IPS-15b (cell line): ENCODE results near the gene ANKS1A.

Source experiments
- H3K27me3 ChIP-seq: one replicate; pipeline ENCODE4 v1.6.1; 2013; ENCODE audit warnings: low read length; ENCODE audit not compliant: control insufficient read depth, insufficient read depth
- H3K36me3 ChIP-seq: one replicate; pipeline ENCODE4 v1.6.1; 2013; ENCODE audit warnings: low read length; ENCODE audit not compliant: control insufficient read depth, insufficient read depth
- H3K4me1 ChIP-seq: one replicate; pipeline ENCODE4 v1.6.1; 2013; ENCODE audit warnings: mild to moderate bottlenecking, low read length; ENCODE audit not compliant: control insufficient read depth, insufficient read depth
- H3K4me3 ChIP-seq: one replicate; pipeline ENCODE4 v1.5.1; 2013; ENCODE audit warnings: low read depth, low read length
- H3K9ac ChIP-seq: one replicate; pipeline ENCODE4 v1.6.1; 2013; ENCODE audit warnings: low read depth, mild to moderate bottlenecking, low read length
- H3K9me3 ChIP-seq: one replicate; pipeline ENCODE4 v1.6.1; 2013; ENCODE audit warnings: mild to moderate bottlenecking, low read length; ENCODE audit not compliant: control insufficient read depth, insufficient read depth

ANKS1A gene

GRCh38 chr6:35057449-35058357 is 168.6 kb downstream of the ANKS1A start:
- Histone ChIP-seq H3K4me3 (no peak overlapping the region), H3K36me3 (peaks cover 12% of the 10 kb centered on the region), H3K9me3 (no peaks in the 10 kb centered on the region), H3K4me1 (no peaks in the 10 kb centered on the region), H3K9ac (no peak overlapping the region), H3K27me3 (no peaks in the 10 kb centered on the region)

- Histone ChIP-seq H3K36me3 (peaks cover 12% of the 10 kb centered on the region), H3K27me3 (no peaks in the 10 kb centered on the region), H3K4me3 (no peak overlapping the region), H3K9ac (no peak overlapping the region), H3K4me1 (no peaks in the 10 kb centered on the region), H3K9me3 (no peaks in the 10 kb centered on the region)
Observed at GRCh38 chr6:35058358-35058675, 169.3 kb downstream of the ANKS1A start.

- Histone ChIP-seq H3K9me3 (no peaks in the 10 kb centered on the region), H3K9ac (no peak overlapping the region)
Observed at GRCh38 chr6:35058865-35059522, 169.9 kb downstream of the ANKS1A start.

GRCh38 chr6:35059596-35060345 is 170.7 kb downstream of the ANKS1A start:
- no peaks in the 10 kb centered on the region for H3K4me1 ChIP-seq
- no peak overlapping the region for H3K4me3 ChIP-seq
- no peak overlapping the region for H3K9ac ChIP-seq
- H3K9me3 ChIP-seq: no peaks in the 10 kb centered on the region
- no peaks in the 10 kb centered on the region for H3K27me3 ChIP-seq
- H3K36me3 ChIP-seq: peaks cover 12% of the 10 kb centered on the region

More at GRCh38 chr6:35058865-35059522, 169.9 kb downstream of the ANKS1A start:
- H3K27me3 ChIP-seq: no peaks in the 10 kb centered on the region
- no peaks in the 10 kb centered on the region for H3K4me1 ChIP-seq
- H3K36me3 ChIP-seq: peaks cover 14% of the 10 kb centered on the region
- H3K4me3 ChIP-seq: no peak overlapping the region

GRCh38 chr6:35061102-35061615 is 172.1 kb downstream of the ANKS1A start:
- Histone ChIP-seq H3K36me3 (peaks cover 21% of the 10 kb centered on the region), H3K27me3 (no peaks in the 10 kb centered on the region), H3K9me3 (no peaks in the 10 kb centered on the region), H3K4me1 (no peaks in the 10 kb centered on the region), H3K4me3 (no peak overlapping the region), H3K9ac (no peak overlapping the region)

- no peaks in the 10 kb centered on the region for H3K9me3 ChIP-seq
- no peaks in the 10 kb centered on the region for H3K27me3 ChIP-seq
- H3K36me3 ChIP-seq: peaks cover 25% of the 10 kb centered on the region
- no peaks in the 10 kb centered on the region for H3K4me1 ChIP-seq
- H3K9ac ChIP-seq: no peak overlapping the region
- no peak overlapping the region for H3K4me3 ChIP-seq
Observed at GRCh38 chr6:35061651-35062410, 172.8 kb downstream of the ANKS1A start.

- Histone ChIP-seq H3K9me3 (no peaks in the 10 kb centered on the region), H3K9ac (peak overlapping the region; percentile 37), H3K4me1 (no peaks in the 10 kb centered on the region), H3K27me3 (no peaks in the 10 kb centered on the region), H3K36me3 (peaks cover 28% of the 10 kb centered on the region), H3K4me3 (no peak overlapping the region)
Observed at GRCh38 chr6:35062676-35063574, 173.9 kb downstream of the ANKS1A start.

- no peaks in the 10 kb centered on the region for H3K9me3 ChIP-seq
- H3K4me1 ChIP-seq: peaks cover 3% of the 10 kb centered on the region
- H3K4me3 ChIP-seq: no peak overlapping the region
- no peaks in the 10 kb centered on the region for H3K27me3 ChIP-seq
- peaks cover 28% of the 10 kb centered on the region for H3K36me3 ChIP-seq
- no peak overlapping the region for H3K9ac ChIP-seq
Observed at GRCh38 chr6:35063701-35064280, 174.7 kb downstream of the ANKS1A start.

- H3K4me1 ChIP-seq: peaks cover 3% of the 10 kb centered on the region
- no peak overlapping the region for H3K9ac ChIP-seq
- no peak overlapping the region for H3K4me3 ChIP-seq
- peaks cover 28% of the 10 kb centered on the region for H3K36me3 ChIP-seq
- H3K27me3 ChIP-seq: no peaks in the 10 kb centered on the region
- H3K9me3 ChIP-seq: no peaks in the 10 kb centered on the region
Observed at GRCh38 chr6:35064290-35064689, 175.2 kb downstream of the ANKS1A start.

- H3K9me3 ChIP-seq: no peaks in the 10 kb centered on the region
- peaks cover 3% of the 10 kb centered on the region for H3K4me1 ChIP-seq
- H3K4me3 ChIP-seq: no peak overlapping the region
- H3K27me3 ChIP-seq: no peaks in the 10 kb centered on the region
- H3K36me3 ChIP-seq: peaks cover 28% of the 10 kb centered on the region
- H3K9ac ChIP-seq: no peak overlapping the region
Observed at GRCh38 chr6:35064757-35065440, 175.8 kb downstream of the ANKS1A start.
